Stimulated activated CD4-positive, alpha-beta T cell treated with anti-CD3 and anti-CD28 coated beads, TNF-alpha, amount 100 ng/mL, for 24 hours (primary cell): ENCODE data around the gene OARD1.
"Not testable (repeated sequence)": the region's sequence is repeated elsewhere in the genome, so short reads cannot be mapped to it uniquely, and the experiment has no call there.

Experiments used
- DNase-seq, 3 experiments: peaks; one replicate each; pipeline ENCODE4 v3.0.0-alpha.2; 2020; ENCODE audit warnings: low read depth in 3 of 3

OARD1 gene

GRCh38 chr6:41027241-41027640 is 44.9 kb downstream of the OARD1 start:
- no peak for DNase-seq

GRCh38 chr6:41025966-41026530 is 46.1 kb downstream of the OARD1 start:
- DNase-seq: no peak

GRCh38 chr6:41023114-41023513 is 49.0 kb downstream of the OARD1 start:
- no peak for DNase-seq

- no peak for DNase-seq
These were observed 49.9 kb downstream of the OARD1 start for GRCh38 chr6:41022294-41022693.

GRCh38 chr6:41021832-41022231 is 50.3 kb downstream of the OARD1 start:
- no peak for DNase-seq

GRCh38 chr6:41017663-41018062 is 54.5 kb downstream of the OARD1 start:
- no peak for DNase-seq

- not testable (repeated sequence) for DNase-seq
These were observed 56.3 kb downstream of the OARD1 start for GRCh38 chr6:41015860-41016259.

GRCh38 chr6:41014780-41015179 is 57.4 kb downstream of the OARD1 start:
- no peak for DNase-seq
